ENCODE measurements around the gene OR2W3.

The OR2W3 gene

GRCh38 chr1:247895163-247895637 is at the start of gene OR2W3:
OR2W3 (plus strand) TSS chr1:247895587; CDS start chr1:247895587, 0 bp downstream.
- no peaks in the 10 kb centered on the region for H3K4me1 Mint-ChIP-seq
- ATAC-seq (no peak), DNase-seq (no peak)
- H3K9me3 Mint-ChIP-seq = no peaks in the 10 kb centered on the region
- no peaks in the 10 kb centered on the region for H3K27me3 Mint-ChIP-seq
- no peak within 1 kb of the TSS for H3K4me3 Mint-ChIP-seq
- H3K27ac Mint-ChIP-seq = no peak within 1 kb of the TSS
- no peaks in the 10 kb centered on the region for H3K36me3 Mint-ChIP-seq (ENCODE audit: low read depth)

- Mint-ChIP-seq H3K27ac (no peak overlapping the region), H3K9me3 (no peaks in the 10 kb centered on the region), H3K36me3 (ENCODE audit: low read depth) (no peaks in the 10 kb centered on the region), H3K4me1 (no peaks in the 10 kb centered on the region), H3K27me3 (no peaks in the 10 kb centered on the region), H3K4me3 (no peak overlapping the region)
- DNase-seq (no peak), ATAC-seq (no peak)
Observed at GRCh38 chr1:247845693-247846017, 49.7 kb upstream of the OR2W3 start.

GRCh38 chr1:247848346-247848745 is 47.0 kb upstream of the OR2W3 start:
- Mint-ChIP-seq H3K4me3 (no peak overlapping the region), H3K4me1 (no peaks in the 10 kb centered on the region)
- no peak for ATAC-seq

GRCh38 chr1:247849616-247850015 is 45.8 kb upstream of the OR2W3 start:
- Mint-ChIP-seq H3K9me3 (no peaks in the 10 kb centered on the region), H3K36me3 (ENCODE audit: low read depth) (no peaks in the 10 kb centered on the region), H3K27me3 (peaks cover 4% of the 10 kb centered on the region), H3K4me1 (no peaks in the 10 kb centered on the region), H3K4me3 (no peak overlapping the region), H3K27ac (no peak overlapping the region)
- ATAC-seq = no peak
- DNase-seq = no peak

More at GRCh38 chr1:247848346-247848745, 47.0 kb upstream of the OR2W3 start:
- Mint-ChIP-seq H3K27me3 (peaks cover 4% of the 10 kb centered on the region), H3K36me3 (ENCODE audit: low read depth) (no peaks in the 10 kb centered on the region), H3K27ac (no peak overlapping the region), H3K9me3 (no peaks in the 10 kb centered on the region)
- no peak for DNase-seq

GRCh38 chr1:247854899-247855545 is 40.4 kb upstream of the OR2W3 start:
- no peak overlapping the region for H3K4me3 Mint-ChIP-seq
- peaks cover 30% of the 10 kb centered on the region for H3K27me3 Mint-ChIP-seq
- H3K27ac Mint-ChIP-seq = no peak overlapping the region

GRCh38 chr1:247855911-247856310 is 39.5 kb upstream of the OR2W3 start:
- DNase-seq = no peak
- Mint-ChIP-seq H3K4me1 (peaks cover 11% of the 10 kb centered on the region), H3K9me3 (no peaks in the 10 kb centered on the region), H3K27me3 (peaks cover 32% of the 10 kb centered on the region), H3K4me3 (no peak overlapping the region), H3K27ac (no peak overlapping the region), H3K36me3 (ENCODE audit: low read depth) (no peaks in the 10 kb centered on the region)
- no peak for ATAC-seq

More at GRCh38 chr1:247854899-247855545, 40.4 kb upstream of the OR2W3 start:
- DNase-seq = no peak
- ATAC-seq = no peak
- H3K4me1 Mint-ChIP-seq = peaks cover 11% of the 10 kb centered on the region
- no peaks in the 10 kb centered on the region for H3K36me3 Mint-ChIP-seq (ENCODE audit: low read depth)
- no peaks in the 10 kb centered on the region for H3K9me3 Mint-ChIP-seq

GRCh38 chr1:247857069-247857984 is 38.1 kb upstream of the OR2W3 start, which contains the start of gene TRIM58:
TRIM58 (plus strand) TSS chr1:247857187; CDS start chr1:247857247, 60 bp downstream.
- Mint-ChIP-seq H3K4me3 (peak within 1 kb of the TSS; percentile 76), H3K36me3 (ENCODE audit: low read depth) (no peaks in the 10 kb centered on the region), H3K27ac (no peak within 1 kb of the TSS), H3K9me3 (no peaks in the 10 kb centered on the region), H3K27me3 (peaks cover 31% of the 10 kb centered on the region), H3K4me1 (peaks cover 11% of the 10 kb centered on the region)
- peak; percentile 44 for DNase-seq
- peak; percentile 65 for ATAC-seq

GRCh38 chr1:247857985-247858619 is 37.3 kb upstream of the OR2W3 start:
- Mint-ChIP-seq H3K27ac (no peak overlapping the region), H3K36me3 (ENCODE audit: low read depth) (no peaks in the 10 kb centered on the region), H3K4me1 (peaks cover 11% of the 10 kb centered on the region), H3K9me3 (no peaks in the 10 kb centered on the region), H3K4me3 (peak overlapping the region; percentile 76), H3K27me3 (peaks cover 31% of the 10 kb centered on the region)
- DNase-seq = no peak
- ATAC-seq = no peak

GRCh38 chr1:247862756-247863155 is 32.6 kb upstream of the OR2W3 start:
- peaks cover 16% of the 10 kb centered on the region for H3K27me3 Mint-ChIP-seq
- no peak for DNase-seq
- no peak overlapping the region for H3K4me3 Mint-ChIP-seq
- H3K4me1 Mint-ChIP-seq = peaks cover 6% of the 10 kb centered on the region
- H3K9me3 Mint-ChIP-seq = no peaks in the 10 kb centered on the region
- ATAC-seq = no peak
- no peak overlapping the region for H3K27ac Mint-ChIP-seq
- no peaks in the 10 kb centered on the region for H3K36me3 Mint-ChIP-seq (ENCODE audit: low read depth)

GRCh38 chr1:247864644-247865043 is 30.7 kb upstream of the OR2W3 start:
- no peak overlapping the region for H3K27ac Mint-ChIP-seq
- DNase-seq (no peak), ATAC-seq (no peak)

GRCh38 chr1:247865416-247865815 is 30.0 kb upstream of the OR2W3 start:
- peaks cover 7% of the 10 kb centered on the region for H3K9me3 Mint-ChIP-seq
- no peaks in the 10 kb centered on the region for H3K36me3 Mint-ChIP-seq (ENCODE audit: low read depth)
- H3K4me3 Mint-ChIP-seq = no peak overlapping the region
- no peak overlapping the region for H3K27ac Mint-ChIP-seq
- no peak for ATAC-seq
- H3K4me1 Mint-ChIP-seq = no peaks in the 10 kb centered on the region
- no peak for DNase-seq
- H3K27me3 Mint-ChIP-seq = peaks cover 5% of the 10 kb centered on the region

More at GRCh38 chr1:247864644-247865043, 30.7 kb upstream of the OR2W3 start:
- no peaks in the 10 kb centered on the region for H3K4me1 Mint-ChIP-seq
- no peaks in the 10 kb centered on the region for H3K36me3 Mint-ChIP-seq (ENCODE audit: low read depth)
- H3K4me3 Mint-ChIP-seq = no peak overlapping the region
- peaks cover 5% of the 10 kb centered on the region for H3K27me3 Mint-ChIP-seq
- peaks cover 4% of the 10 kb centered on the region for H3K9me3 Mint-ChIP-seq

GRCh38 chr1:247883346-247883745 is 12.0 kb upstream of the OR2W3 start:
- no peak overlapping the region for H3K27ac Mint-ChIP-seq
- no peak for DNase-seq

GRCh38 chr1:247884797-247885413 is 10.5 kb upstream of the OR2W3 start:
- Mint-ChIP-seq H3K27me3 (no peaks in the 10 kb centered on the region), H3K27ac (no peak overlapping the region), H3K36me3 (ENCODE audit: low read depth) (no peaks in the 10 kb centered on the region), H3K9me3 (no peaks in the 10 kb centered on the region), H3K4me3 (no peak overlapping the region), H3K4me1 (no peaks in the 10 kb centered on the region)
- DNase-seq (no peak), ATAC-seq (peak; percentile 33)

More at GRCh38 chr1:247883346-247883745, 12.0 kb upstream of the OR2W3 start:
- Mint-ChIP-seq H3K4me3 (no peak overlapping the region), H3K4me1 (no peaks in the 10 kb centered on the region), H3K9me3 (peaks cover 5% of the 10 kb centered on the region), H3K27me3 (no peaks in the 10 kb centered on the region), H3K36me3 (ENCODE audit: low read depth) (no peaks in the 10 kb centered on the region)
- ATAC-seq = no peak

GRCh38 chr1:247895976-247896375 is 589 bp downstream of the OR2W3 start:
- Mint-ChIP-seq H3K27me3 (no peaks in the 10 kb centered on the region), H3K27ac (no peak overlapping the region), H3K4me3 (no peak overlapping the region), H3K4me1 (no peaks in the 10 kb centered on the region), H3K9me3 (no peaks in the 10 kb centered on the region), H3K36me3 (ENCODE audit: low read depth) (no peaks in the 10 kb centered on the region)
- DNase-seq = no peak
- no peak for ATAC-seq

All from activated naive CD8-positive, alpha-beta T cell treated with anti-CD3 and anti-CD28 coated beads, Interleukin-2, amount 50 U/mL, for 24 hours (primary cell).